HEK293 (cell line): Measurements from ENCODE around the gene AKAIN1.

Experiments used
- CTCF ChIA-PET: fragments of 350-600 bp; formaldehyde crosslinking; extraction: SDS; loops from one replicate; lab custom pipeline; 2021; ENCODE audit warnings: antibody characterized with exemption; lab: Yijun Ruan, JAX
- POLR2A ChIA-PET: fragments of 300-600 bp; formaldehyde crosslinking; extraction: SDS; loops from one replicate; lab custom pipeline; 2020; ENCODE audit warnings: antibody characterized with exemption, inconsistent platforms; lab: Yijun Ruan, JAX
- H3K27ac ChIP-seq: fragments of 200-500 bp; sonication (Bioruptor generic); 2 replicates; pipeline ENCODE4 v1.5.1; 2014; ENCODE audit warnings: low read depth, low read length, control low read depth, inconsistent platforms; ENCODE audit errors: extremely low read depth
- H3K36me3 ChIP-seq, 2 experiments: fragments of 200-500 bp in 1 of 2; sonication (Bioruptor generic) in 1 of 2; 1 replicate in 1 of 2; 2 replicates in 1 of 2; pipeline ENCODE4 v1.5.1; 2014 to 2017; ENCODE audit warnings: inconsistent platforms in 2 of 2, low read length in 2 of 2; ENCODE audit not compliant: control insufficient read depth in 2 of 2, insufficient read depth in 1 of 2
- H3K4me1 ChIP-seq: fragments of 200-500 bp; sonication (Bioruptor generic); 2 replicates; pipeline ENCODE4 v1.5.1; 2014; ENCODE audit warnings: mild to moderate bottlenecking, low read length, inconsistent platforms; ENCODE audit not compliant: control insufficient read depth, insufficient read depth
- H3K4me3 ChIP-seq: 2 replicates; pipeline ENCODE4 v1.5.1; 2011; ENCODE audit warnings: low read depth, mild to moderate bottlenecking, control low read depth, low read length, moderate library complexity
- H3K9me3 ChIP-seq: fragments of 200-500 bp; sonication (Bioruptor generic); 2 replicates; pipeline ENCODE4 v1.5.1; 2014; ENCODE audit warnings: low read depth, low read length, inconsistent platforms; ENCODE audit not compliant: control insufficient read depth, insufficient read depth
- GLI4 ChIP-seq: fragments of 450-650 bp; formaldehyde crosslinking; IDR thresholded peaks from 2 replicates; pipeline ENCODE4 v1.5.1; 2016; ENCODE audit warnings: missing biosample characterization, missing genetic modification characterization
- HOXD13 ChIP-seq: sonication (generic); formaldehyde crosslinking; IDR thresholded peaks from 2 replicates; pipeline ENCODE4 v1.8.0; 2022; ENCODE audit warnings: missing genetic modification reagents, borderline replicate concordance
- KLF16 ChIP-seq: fragments of 450-650 bp; formaldehyde crosslinking; IDR thresholded peaks from 2 replicates; pipeline ENCODE4 v1.5.1; 2017; ENCODE audit warnings: missing biosample characterization, missing genetic modification characterization
- OVOL3 ChIP-seq: fragments of 450-650 bp; formaldehyde crosslinking; IDR thresholded peaks from 2 replicates; pipeline ENCODE4 v1.5.1; 2016; ENCODE audit warnings: missing biosample characterization, missing genetic modification characterization
- PRDM1 ChIP-seq: fragments of 450-650 bp; formaldehyde crosslinking; IDR thresholded peaks from 2 replicates; pipeline ENCODE4; 2016; ENCODE audit warnings: missing biosample characterization, missing genetic modification characterization
- ZFP37 ChIP-seq: fragments of 450-650 bp; formaldehyde crosslinking; IDR thresholded peaks from 2 replicates; pipeline ENCODE4 v1.5.1; 2016; ENCODE audit warnings: missing biosample characterization, missing genetic modification characterization
- ZFP41 ChIP-seq: fragments of 450-650 bp; formaldehyde crosslinking; IDR thresholded peaks from 2 replicates; pipeline ENCODE4 v1.5.1; 2016; ENCODE audit warnings: missing biosample characterization, missing genetic modification characterization, borderline replicate concordance
- ZNF121 ChIP-seq: fragments of 450-650 bp; formaldehyde crosslinking; IDR thresholded peaks from 2 replicates; pipeline ENCODE4 v1.5.1; 2016; ENCODE audit warnings: missing biosample characterization, missing genetic modification characterization
- ZNF175 ChIP-seq: fragments of 450-650 bp; formaldehyde crosslinking; IDR thresholded peaks from 2 replicates; pipeline ENCODE4 v1.5.1; 2016; ENCODE audit warnings: missing biosample characterization, missing genetic modification characterization
- ZNF24 ChIP-seq: fragments of 450-650 bp; formaldehyde crosslinking; IDR thresholded peaks from 2 replicates; pipeline ENCODE4 v1.5.1; 2016; ENCODE audit warnings: missing biosample characterization, missing genetic modification characterization
- ZNF248 ChIP-seq: fragments of 450-650 bp; formaldehyde crosslinking; IDR thresholded peaks from 2 replicates; pipeline ENCODE4 v1.5.1; 2017; ENCODE audit warnings: missing biosample characterization, missing genetic modification characterization
- ZNF473 ChIP-seq: fragments of 450-650 bp; formaldehyde crosslinking; IDR thresholded peaks from 2 replicates; pipeline ENCODE4 v1.5.1; 2017; ENCODE audit warnings: missing biosample characterization, missing genetic modification characterization
- ZSCAN30 ChIP-seq: fragments of 450-650 bp; IDR thresholded peaks from 2 replicates; pipeline ENCODE4 v1.5.1; 2018; ENCODE audit warnings: missing biosample characterization, mild to moderate bottlenecking, missing genetic modification characterization, moderate library complexity
- TF ChIP-seq, protein P1 (sequence below): fragments of 450-650 bp; formaldehyde crosslinking; IDR thresholded peaks from 2 replicates; pipeline ENCODE4 v1.5.1; 2016; ENCODE audit warnings: missing biosample characterization, missing genetic modification characterization, borderline replicate concordance
- TF ChIP-seq, protein P2 (sequence below): fragments of 450-650 bp; IDR thresholded peaks from 2 replicates; pipeline ENCODE4 v1.5.1; 2018; ENCODE audit warnings: missing biosample characterization, mild to moderate bottlenecking, missing genetic modification characterization

Gene AKAIN1

DNA sequence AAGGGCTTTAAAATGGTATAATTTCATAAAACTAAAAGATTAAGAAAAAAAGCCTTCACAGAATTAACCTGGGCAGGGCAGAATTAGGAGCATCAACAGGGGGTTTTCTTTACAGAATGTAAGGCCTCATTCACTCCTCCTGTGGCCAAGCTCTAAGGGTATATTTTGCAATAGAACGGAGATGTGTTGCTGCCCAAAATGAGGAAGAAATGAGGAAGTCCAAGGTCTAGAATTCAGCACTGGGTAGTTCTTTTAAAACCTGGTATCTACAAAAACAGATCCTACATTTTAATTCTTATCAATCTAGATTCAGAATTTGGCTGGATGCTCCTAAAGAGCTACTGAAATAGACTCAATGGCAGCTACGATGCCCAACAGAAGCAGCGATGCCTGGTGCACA, 101.8 kb downstream of the AKAIN1 start:
- Histone ChIP-seq H3K27ac (no peak overlapping the region), H3K9me3 (no peaks in the 10 kb centered on the region), H3K4me1 (no peaks in the 10 kb centered on the region), H3K36me3 (no peaks in the 10 kb centered on the region), H3K4me3 (no peak overlapping the region)
- no peak for TF ChIP-seq ZFP41 (tag by site-specific recombination)
- TF ChIP-seq KLF16 (tag by site-specific recombination) = no peak
- no peak for TF ChIP-seq ZNF175 (tag by site-specific recombination)
- no peak for TF ChIP-seq ZNF24 (tag by site-specific recombination)
- TF ChIP-seq ZNF121 (tag by site-specific recombination) = no peak
- no peak for TF ChIP-seq ZFP37 (tag by site-specific recombination)
- no peak for TF ChIP-seq ZNF248 (tag by site-specific recombination)
- TF ChIP-seq ZNF473 (tag by site-specific recombination) = no peak
- TF ChIP-seq OVOL3 (tag by site-specific recombination) = no peak
- TF ChIP-seq, protein P1, sequence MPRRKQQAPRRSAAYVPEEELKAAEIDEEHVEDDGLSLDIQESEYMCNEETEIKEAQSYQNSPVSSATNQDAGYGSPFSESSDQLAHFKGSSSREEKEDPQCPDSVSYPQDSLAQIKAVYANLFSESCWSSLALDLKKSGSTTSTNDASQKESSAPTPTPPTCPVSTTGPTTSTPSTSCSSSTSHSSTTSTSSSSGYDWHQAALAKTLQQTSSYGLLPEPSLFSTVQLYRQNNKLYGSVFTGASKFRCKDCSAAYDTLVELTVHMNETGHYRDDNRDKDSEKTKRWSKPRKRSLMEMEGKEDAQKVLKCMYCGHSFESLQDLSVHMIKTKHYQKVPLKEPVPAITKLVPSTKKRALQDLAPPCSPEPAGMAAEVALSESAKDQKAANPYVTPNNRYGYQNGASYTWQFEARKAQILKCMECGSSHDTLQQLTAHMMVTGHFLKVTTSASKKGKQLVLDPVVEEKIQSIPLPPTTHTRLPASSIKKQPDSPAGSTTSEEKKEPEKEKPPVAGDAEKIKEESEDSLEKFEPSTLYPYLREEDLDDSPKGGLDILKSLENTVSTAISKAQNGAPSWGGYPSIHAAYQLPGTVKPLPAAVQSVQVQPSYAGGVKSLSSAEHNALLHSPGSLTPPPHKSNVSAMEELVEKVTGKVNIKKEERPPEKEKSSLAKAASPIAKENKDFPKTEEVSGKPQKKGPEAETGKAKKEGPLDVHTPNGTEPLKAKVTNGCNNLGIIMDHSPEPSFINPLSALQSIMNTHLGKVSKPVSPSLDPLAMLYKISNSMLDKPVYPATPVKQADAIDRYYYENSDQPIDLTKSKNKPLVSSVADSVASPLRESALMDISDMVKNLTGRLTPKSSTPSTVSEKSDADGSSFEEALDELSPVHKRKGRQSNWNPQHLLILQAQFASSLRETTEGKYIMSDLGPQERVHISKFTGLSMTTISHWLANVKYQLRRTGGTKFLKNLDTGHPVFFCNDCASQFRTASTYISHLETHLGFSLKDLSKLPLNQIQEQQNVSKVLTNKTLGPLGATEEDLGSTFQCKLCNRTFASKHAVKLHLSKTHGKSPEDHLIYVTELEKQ = no peak
- TF ChIP-seq, protein P2, sequence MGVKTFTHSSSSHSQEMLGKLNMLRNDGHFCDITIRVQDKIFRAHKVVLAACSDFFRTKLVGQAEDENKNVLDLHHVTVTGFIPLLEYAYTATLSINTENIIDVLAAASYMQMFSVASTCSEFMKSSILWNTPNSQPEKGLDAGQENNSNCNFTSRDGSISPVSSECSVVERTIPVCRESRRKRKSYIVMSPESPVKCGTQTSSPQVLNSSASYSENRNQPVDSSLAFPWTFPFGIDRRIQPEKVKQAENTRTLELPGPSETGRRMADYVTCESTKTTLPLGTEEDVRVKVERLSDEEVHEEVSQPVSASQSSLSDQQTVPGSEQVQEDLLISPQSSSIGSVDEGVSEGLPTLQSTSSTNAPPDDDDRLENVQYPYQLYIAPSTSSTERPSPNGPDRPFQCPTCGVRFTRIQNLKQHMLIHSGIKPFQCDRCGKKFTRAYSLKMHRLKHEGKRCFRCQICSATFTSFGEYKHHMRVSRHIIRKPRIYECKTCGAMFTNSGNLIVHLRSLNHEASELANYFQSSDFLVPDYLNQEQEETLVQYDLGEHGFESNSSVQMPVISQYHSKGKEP (tag by site-specific recombination) = no peak
- ChIA-PET CTCF (interaction anchor here (2.4 kb wide), 1 partner anchor 22 kb away, joined by 7 read pairs; no protein-coding TSS in a partner anchor), POLR2A (no interaction called here)

DNA sequence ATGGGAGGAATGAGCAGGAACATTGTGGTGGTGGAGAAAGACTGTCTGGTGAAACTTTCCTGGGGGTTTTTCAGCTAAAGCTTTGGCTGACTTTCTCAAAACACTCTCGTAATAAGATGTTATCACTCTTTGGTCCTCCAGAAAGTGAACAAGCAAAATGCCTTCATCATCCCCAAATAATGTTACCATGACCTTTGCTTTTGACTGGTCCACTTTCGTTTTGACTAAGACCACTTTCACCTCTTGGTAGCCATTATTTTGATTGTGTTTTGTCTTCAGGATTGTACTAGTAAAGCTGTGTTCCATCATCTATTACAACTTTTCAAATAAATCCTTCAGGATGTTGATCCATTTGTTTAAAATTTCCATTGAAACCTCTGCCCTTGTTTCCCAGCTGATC, 103.2 kb downstream of the AKAIN1 start:
- H3K27ac ChIP-seq = no peak overlapping the region
- H3K4me1 ChIP-seq = no peaks in the 10 kb centered on the region
- H3K9me3 ChIP-seq = no peaks in the 10 kb centered on the region
- no peak overlapping the region for H3K4me3 ChIP-seq
- H3K36me3 ChIP-seq = no peaks in the 10 kb centered on the region
- CTCF ChIA-PET = no interaction called here
- TF ChIP-seq GLI4 (tag by site-specific recombination) = no peak
- TF ChIP-seq HOXD13 (CRISPR knock-in tag) = no peak
- no peak for TF ChIP-seq ZSCAN30
- peak; percentile 31; the same call in 1 of the 2 replicates for TF ChIP-seq PRDM1
- TF ChIP-seq, all 188 proteins: peak for 1
- POLR2A ChIA-PET = no interaction called here
